Heart left ventricle (tissue), 16 donors: Measurements from ENCODE around the gene ULK4. TPM values are rescaled to one million over a fixed set of nuclear protein-coding genes. Genes with fewer than 3 reads are reported as not detected.
"Not testable (repeated sequence)": the region's sequence is repeated elsewhere in the genome, so short reads cannot be mapped to it uniquely, and the experiment has no call there.

ENCODE experiments used
- ATAC-seq, 4 donors: fragments of 200-7000 bp; cut with Tn5 transposase; one replicate each; pipeline ENCODE4 v1.9.1; 2020 to 2022; ENCODE audit warnings: moderate library complexity in 4 of 4, mild to moderate bottlenecking in 3 of 4, moderate number of reproducible peaks in 1 of 4
- DNase-seq, 5 donors: peaks; one replicate each; pipeline ENCODE4 v3.0.0-alpha.2; 2020
- H3K27ac ChIP-seq, 12 donors: fragments of 200-600 bp; sonication (generic) in 4 of 12; one replicate each; pipeline versions ENCODE4 v1.5.0 to v1.8.0; 2016 to 2022; ENCODE audit warnings: mild to moderate bottlenecking in 2 of 12
- H3K27me3 ChIP-seq, 9 donors: fragments of 200-600 bp; sonication (generic) in 2 of 9; one replicate each; pipeline versions ENCODE4 v1.5.1 to v1.8.0; 2016 to 2022; ENCODE audit warnings: mild to moderate bottlenecking in 3 of 9
- H3K36me3 ChIP-seq, 9 donors: fragments of 200-600 bp; sonication (generic) in 2 of 9; one replicate each; pipeline versions ENCODE4 v1.5.0 to v1.8.0; 2018 to 2022; ENCODE audit warnings: mild to moderate bottlenecking in 2 of 9
- H3K4me1 ChIP-seq, 12 donors: fragments of 200-600 bp; sonication (generic) in 4 of 12; one replicate each; pipeline versions ENCODE4 v1.5.0 to v1.8.0; 2016 to 2022; ENCODE audit warnings: mild to moderate bottlenecking in 3 of 12
- H3K4me3 ChIP-seq, 12 donors: fragments of 200-600 bp; sonication (generic) in 4 of 12; one replicate each; pipeline versions ENCODE4 v1.5.0 to v1.8.0; 2017 to 2022; ENCODE audit warnings: mild to moderate bottlenecking in 9 of 12, moderate library complexity in 4 of 12
- H3K9me3 ChIP-seq, 12 donors: fragments of 200-600 bp; sonication (generic) in 4 of 12; one replicate each; pipeline versions ENCODE4 v1.5.0 to v1.8.0; 2016 to 2022; ENCODE audit warnings: mild to moderate bottlenecking in 1 of 12
- POLR2A ChIP-seq, 2 donors: fragments of 450-650 bp; IDR thresholded peaks; one replicate each; pipeline ENCODE4 v1.6.1; 2017; ENCODE audit warnings: antibody characterized with exemption in 2 of 2, mild to moderate bottlenecking in 2 of 2, moderate library complexity in 2 of 2
- WGBS, 4 donors: extraction: QIAGEN DNeasy Blood & Tissue Kit in 2 of 4; methylation state at CpG; one replicate each; pipeline versions ENCODE4 v1.1.5 to v1.1.7; 2013 to 2018; 5-methylcytosine and 5-hydroxymethylcytosine counted together
- intact Hi-C, 10 donors: fragments of 100-400 bp; cut with DNase I; formaldehyde crosslinking; loops; one replicate each; pipeline versions ENCODE4 v1.11.1 to v1.14.2; 2022
- polyA plus RNA-seq, 2 donors: library from polyadenylated mRNA; stranded (reverse); fragments of 200-250 nt; gene quantifications; one replicate each; pipeline ENCODE4 v1.2.3, GENCODE V29; 2013
- total RNA-seq, 9 donors: library from RNA; depleted of rRNA in 2 of 9; stranded (reverse); fragments of >200 nt in 2 of 9; fragmentation: NEBNext Ultra II Directional in 3 of 9; extraction: Animal tissue kit (Norgen Biotek cat#: 25700) in 3 of 9; gene quantifications; one replicate each; pipeline versions ENCODE4 v1.1.0 to v1.2.4, GENCODE V29; 2016 to 2023
- TF ChIP-seq, protein P1 (sequence below), 12 donors: fragments of 200-600 bp; sonication (generic) in 4 of 12; IDR thresholded peaks; one replicate each; pipeline versions ENCODE4 v1.5.0 to v1.8.0; 2018 to 2022; ENCODE audit warnings: antibody characterized with exemption in 12 of 12, mild to moderate bottlenecking in 5 of 12
- donor health status: ischemic (EF 13 %, LVEDD 7.1; RV severe dilation, severe dysfunction).
- donor health status: healthy with polysubstance abuse.
- donor health status: DM: no; HTN: yes; CAD: no.
- donor health status: DM: no; HTN: no; CAD: no.
- donor health status: ischemic (EF 25% LVEDD 6.9; RV normal size, moderate dysfunction).
- donor health status: ischemic (EF 25% LVEDD 5.7; RV mildly dilated, moderate dysfunction).
- donor health status: healthy.
- donor health status: DM: yes; HTN: yes; CAD: no.
- donor health status: ischemic (EF 35%, LVEDD 5.7; RV mildly dilated, moderate dysfunction).
- donor health status: nonischemic (EF 11% LVEDD 7.7; RV severe dilation, severe dysfunction).
- donor health status: DM: yes; HTN: yes; CAD: no.
- donor health status: PGD.
- donor health status: ischemic (EF 29% LVEDD 5.4; RV normal size, mild dysfunction).
- donor health status: nonischemic (EF 23%, LVEDD 6.1; RV moderate dilation, normal function).

The ULK4 gene
- total and polyA plus RNA-seq, 11 donors: 0.91 to 6.1 (median 2.1) TPM

- intact Hi-C loops: no loop called here
- WGBS, 4 donors: 89 to 94% (median 92%) methylated on average over 5 of the region's 5 CpGs
- no peak for TF ChIP-seq POLR2A (IDR thresholded peaks at IDR 0.05)
- TF ChIP-seq, protein P1, sequence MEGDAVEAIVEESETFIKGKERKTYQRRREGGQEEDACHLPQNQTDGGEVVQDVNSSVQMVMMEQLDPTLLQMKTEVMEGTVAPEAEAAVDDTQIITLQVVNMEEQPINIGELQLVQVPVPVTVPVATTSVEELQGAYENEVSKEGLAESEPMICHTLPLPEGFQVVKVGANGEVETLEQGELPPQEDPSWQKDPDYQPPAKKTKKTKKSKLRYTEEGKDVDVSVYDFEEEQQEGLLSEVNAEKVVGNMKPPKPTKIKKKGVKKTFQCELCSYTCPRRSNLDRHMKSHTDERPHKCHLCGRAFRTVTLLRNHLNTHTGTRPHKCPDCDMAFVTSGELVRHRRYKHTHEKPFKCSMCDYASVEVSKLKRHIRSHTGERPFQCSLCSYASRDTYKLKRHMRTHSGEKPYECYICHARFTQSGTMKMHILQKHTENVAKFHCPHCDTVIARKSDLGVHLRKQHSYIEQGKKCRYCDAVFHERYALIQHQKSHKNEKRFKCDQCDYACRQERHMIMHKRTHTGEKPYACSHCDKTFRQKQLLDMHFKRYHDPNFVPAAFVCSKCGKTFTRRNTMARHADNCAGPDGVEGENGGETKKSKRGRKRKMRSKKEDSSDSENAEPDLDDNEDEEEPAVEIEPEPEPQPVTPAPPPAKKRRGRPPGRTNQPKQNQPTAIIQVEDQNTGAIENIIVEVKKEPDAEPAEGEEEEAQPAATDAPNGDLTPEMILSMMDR (IDR thresholded peaks at IDR 0.05): no peak
These were observed 25.7 kb upstream of the ULK4 start for GRCh38 chr3:41987627-41988026.

DNA sequence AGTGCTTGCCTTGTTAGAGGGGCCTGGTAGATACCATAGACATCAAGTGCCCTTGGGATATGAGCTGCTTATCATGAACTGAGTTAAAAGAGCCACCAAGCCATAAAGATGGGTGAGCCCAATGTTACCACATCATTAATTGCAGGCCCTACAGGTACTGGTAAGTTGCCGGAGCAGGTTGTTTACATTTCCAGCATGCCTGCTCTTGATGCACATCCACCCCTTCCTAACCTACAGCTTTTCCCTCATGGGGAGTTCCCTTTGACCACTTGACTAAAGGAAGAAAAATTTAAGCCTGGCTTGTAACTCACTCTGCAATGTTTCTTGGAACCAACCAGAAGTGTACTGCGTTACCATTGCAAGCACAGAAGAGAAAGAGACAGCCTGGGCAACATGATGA, 24.7 kb upstream of the ULK4 start:
- H3K4me1 ChIP-seq: no peaks in the 10 kb centered on the region
- H3K4me3 ChIP-seq: no peak overlapping the region
- no peaks in the 10 kb centered on the region for H3K36me3 ChIP-seq
- TF ChIP-seq, protein P1 (IDR thresholded peaks at IDR 0.05): no peak
- no peak for TF ChIP-seq POLR2A (IDR thresholded peaks at IDR 0.05)
- DNase-seq: no peak
- no peaks in the 10 kb centered on the region for H3K27me3 ChIP-seq
- no peaks in the 10 kb centered on the region for H3K9me3 ChIP-seq
- intact Hi-C loops: no loop called here
- ATAC-seq: no peak
- WGBS, 4 donors: 92 to 100% (median 97%) methylated on average over 2 of the region's 2 CpGs
- H3K27ac ChIP-seq: no peak overlapping the region

More at GRCh38 chr3:41987627-41988026, 25.7 kb upstream of the ULK4 start:
- no peaks in the 10 kb centered on the region for H3K36me3 ChIP-seq
- no peak overlapping the region for H3K4me3 ChIP-seq
- no peaks in the 10 kb centered on the region for H3K27me3 ChIP-seq
- no peaks in the 10 kb centered on the region for H3K4me1 ChIP-seq
- H3K9me3 ChIP-seq: no peaks in the 10 kb centered on the region
- ATAC-seq (no peak), DNase-seq (no peak)
- H3K27ac ChIP-seq: no peak overlapping the region

DNA sequence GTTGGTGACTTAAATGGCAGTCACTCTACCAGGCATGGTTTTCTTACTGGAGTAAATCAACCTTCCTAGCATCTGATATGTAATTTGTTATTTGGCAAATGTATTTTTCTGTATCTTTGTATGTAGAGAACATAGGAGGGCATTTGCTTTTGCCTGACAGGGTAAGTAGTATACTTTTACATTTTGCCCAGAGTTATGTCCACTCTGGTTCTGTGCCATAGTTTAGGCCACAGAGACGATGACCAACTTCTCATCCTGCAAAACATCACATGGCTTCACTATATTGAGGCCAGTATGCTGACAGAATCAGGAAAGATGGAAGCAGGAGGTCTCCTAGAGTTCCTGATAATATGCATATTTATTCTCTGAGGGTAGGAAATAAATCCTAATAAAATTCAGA, 23.1 kb upstream of the ULK4 start:
- DNase-seq (no peak), ATAC-seq (no peak)
- Histone ChIP-seq H3K4me3 (no peak overlapping the region), H3K9me3 (no peaks in the 10 kb centered on the region), H3K27me3 (no peaks in the 10 kb centered on the region), H3K27ac (no peak overlapping the region), H3K4me1 (no peaks in the 10 kb centered on the region), H3K36me3 (no peaks in the 10 kb centered on the region)
- TF ChIP-seq, protein P1 (IDR thresholded peaks at IDR 0.05): no peak
- TF ChIP-seq POLR2A (IDR thresholded peaks at IDR 0.05): no peak
- 61 to 89% (median 84%) methylated on average over 1 of the region's 1 CpG for WGBS, 4 donors
- intact Hi-C loops: no loop called here

GRCh38 chr3:41983091-41983490, 21.2 kb upstream of the ULK4 start:
- DNase-seq, H3K27ac ChIP-seq, H3K27me3 ChIP-seq, H3K4me1 ChIP-seq, H3K36me3 ChIP-seq, H3K4me3 ChIP-seq, intact Hi-C loops, ATAC-seq, H3K9me3 ChIP-seq: not testable (repeated sequence)
- 90 to 97% (median 95%) methylated on average over 9 to 32 of the region's 32 CpGs for WGBS, 4 donors

GRCh38 chr3:41977401-41977800, 15.5 kb upstream of the ULK4 start:
- intact Hi-C loops, DNase-seq, H3K9me3 ChIP-seq, H3K4me1 ChIP-seq, H3K27me3 ChIP-seq, H3K36me3 ChIP-seq, ATAC-seq, H3K27ac ChIP-seq, H3K4me3 ChIP-seq: not testable (repeated sequence)
- WGBS, 4 donors: 72 to 78% (median 75%) methylated on average over 5 of the region's 5 CpGs
